ENCODE measurements around the gene PALLD. TPM values are rescaled to one million over a fixed set of nuclear protein-coding genes. Genes with fewer than 3 reads are reported as not detected.

Gene PALLD
- total and polyA plus RNA-seq, 2 of the 13 experiments (the other 11 are each of a cell fraction or from before 2014, with no cell fraction given) = 0.50 to 1.5 TPM

DNA sequence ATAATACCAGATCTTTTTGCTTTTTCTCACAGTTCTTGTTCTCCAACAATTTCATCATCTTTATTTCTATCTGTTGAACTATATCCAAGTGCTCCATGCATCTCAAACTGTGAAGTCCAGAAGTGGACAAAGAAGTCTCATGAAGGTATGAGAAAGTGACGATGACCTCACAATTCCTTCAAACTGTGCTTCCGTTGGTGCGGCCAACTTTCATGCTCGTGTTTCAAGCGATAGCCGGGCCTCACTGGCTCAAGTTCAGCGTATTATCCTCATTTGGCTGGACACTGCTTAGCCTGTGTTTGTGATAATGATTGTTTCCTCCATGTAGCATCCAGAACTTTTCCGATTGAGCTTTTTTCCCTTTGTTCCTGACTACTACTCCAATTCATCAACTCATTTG, 143.1 kb downstream of the PALLD start:
- Histone ChIP-seq H3K27me3 (ENCODE audit: control insufficient read depth in 1 of 2, insufficient read depth in 2 of 2, low read length in 2 of 2) (no peaks in the 10 kb centered on the region; a peak in 1 of 5 replicates), H3K79me2 (ENCODE audit: insufficient read depth, low read length) (no peaks in the 10 kb centered on the region)

DNA sequence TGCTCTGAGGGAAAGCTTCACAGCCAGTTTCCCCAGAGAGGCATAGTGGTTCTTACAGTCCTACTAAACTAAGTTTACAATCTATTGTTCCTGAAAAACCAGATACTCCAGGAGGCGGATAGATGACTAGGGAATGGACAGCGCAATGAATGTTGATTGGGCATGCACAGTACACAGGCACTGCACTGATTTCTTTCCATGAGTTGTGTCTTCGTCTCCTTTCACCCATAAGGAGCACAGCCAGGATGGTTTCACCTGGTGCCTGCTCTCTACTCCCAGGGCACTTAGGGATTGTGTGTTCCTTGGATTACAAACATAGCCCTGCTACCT, 144.9 kb downstream of the PALLD start:
- BruUV-seq (replicated peaks) = no TSS peak
- ATAC-seq (no peak), DNase-seq (ENCODE audit: low spot score) (no peak), FAIRE-seq (no peak)
- Histone ChIP-seq H3K9me3 (ENCODE audit: low read length) (no peaks in the 10 kb centered on the region), H3K4me3 (replicated peaks in 1 of 3; ENCODE audit: insufficient read depth in 1 of 3, low read depth in 2 of 3, low read length in 3 of 3) (no peak overlapping the region), H3K4me1 (ENCODE audit: insufficient read depth, low read length) (no peaks in the 10 kb centered on the region), H3K27ac (ENCODE audit: extremely low read length, insufficient read depth, low read length) (no peak overlapping the region), H4K20me1 (ENCODE audit: insufficient read depth, low read length) (no peaks in the 10 kb centered on the region), H3K27me3 (ENCODE audit: control insufficient read depth in 1 of 2, insufficient read depth in 2 of 2, low read length in 2 of 2) (no peaks in the 10 kb centered on the region; a peak in 1 of 5 replicates), H3K79me2 (ENCODE audit: insufficient read depth, low read length) (no peaks in the 10 kb centered on the region), H3K4me2 (ENCODE audit: low read depth, low read length) (no peak overlapping the region), H3K36me3 (replicated peaks in 1 of 2; ENCODE audit: control insufficient read depth in 1 of 2, insufficient read depth in 2 of 2, low read length in 2 of 2) (no peaks in the 10 kb centered on the region), H2AFZ (ENCODE audit: low read length) (no peak overlapping the region), H3K9ac (ENCODE audit: insufficient read depth, low read depth, low read length) (no peak overlapping the region)
- POLR2A ChIA-PET = no interaction called here
- in situ Hi-C loops (cut with HindIII; ENCODE audit: extremely low pct_ligation_motif_present, low pct_unique_long_range_greater_than_20kb) (no loop called here), intact Hi-C loops (cut with micrococcal nuclease; ENCODE audit: unreplicated experiment) (no loop called here)
- CTCF ChIA-PET (ENCODE audit: low intra/inter-chr PET ratio, low total read pairs) = no interaction called here
- 48% methylated on average over 3 of the region's 3 CpGs for WGBS (ENCODE audit: low lambda C conversion rate)
- no peak for TF ChIP-seq HES4 (CRISPR knock-in tag; IDR thresholded peaks at IDR 0.05; ENCODE audit: borderline replicate concordance)
- TF ChIP-seq NCOR1 (IDR thresholded peaks at IDR 0.05; ENCODE audit: borderline replicate concordance, low read length) = no peak
- TF ChIP-seq, protein P1, sequence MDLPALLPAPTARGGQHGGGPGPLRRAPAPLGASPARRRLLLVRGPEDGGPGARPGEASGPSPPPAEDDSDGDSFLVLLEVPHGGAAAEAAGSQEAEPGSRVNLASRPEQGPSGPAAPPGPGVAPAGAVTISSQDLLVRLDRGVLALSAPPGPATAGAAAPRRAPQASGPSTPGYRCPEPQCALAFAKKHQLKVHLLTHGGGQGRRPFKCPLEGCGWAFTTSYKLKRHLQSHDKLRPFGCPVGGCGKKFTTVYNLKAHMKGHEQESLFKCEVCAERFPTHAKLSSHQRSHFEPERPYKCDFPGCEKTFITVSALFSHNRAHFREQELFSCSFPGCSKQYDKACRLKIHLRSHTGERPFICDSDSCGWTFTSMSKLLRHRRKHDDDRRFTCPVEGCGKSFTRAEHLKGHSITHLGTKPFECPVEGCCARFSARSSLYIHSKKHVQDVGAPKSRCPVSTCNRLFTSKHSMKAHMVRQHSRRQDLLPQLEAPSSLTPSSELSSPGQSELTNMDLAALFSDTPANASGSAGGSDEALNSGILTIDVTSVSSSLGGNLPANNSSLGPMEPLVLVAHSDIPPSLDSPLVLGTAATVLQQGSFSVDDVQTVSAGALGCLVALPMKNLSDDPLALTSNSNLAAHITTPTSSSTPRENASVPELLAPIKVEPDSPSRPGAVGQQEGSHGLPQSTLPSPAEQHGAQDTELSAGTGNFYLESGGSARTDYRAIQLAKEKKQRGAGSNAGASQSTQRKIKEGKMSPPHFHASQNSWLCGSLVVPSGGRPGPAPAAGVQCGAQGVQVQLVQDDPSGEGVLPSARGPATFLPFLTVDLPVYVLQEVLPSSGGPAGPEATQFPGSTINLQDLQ (CRISPR knock-in tag; IDR thresholded peaks at IDR 0.05) = no peak
- TF ChIP-seq ZNF382 (CRISPR knock-in tag; IDR thresholded peaks at IDR 0.05; ENCODE audit: borderline replicate concordance) = no peak
- no peak for TF ChIP-seq SMARCE1 (IDR thresholded peaks at IDR 0.05; ENCODE audit: borderline replicate concordance)
- TF ChIP-seq SOX5 (CRISPR knock-in tag; IDR thresholded peaks at IDR 0.05; ENCODE audit: borderline replicate concordance) = no peak
- TF ChIP-seq ZNF577 (CRISPR knock-in tag; IDR thresholded peaks at IDR 0.05; ENCODE audit: borderline replicate concordance, low read depth) = no peak
- TF ChIP-seq ATF6 (CRISPR knock-in tag; conservative IDR thresholded peaks at IDR 0.05) = no peak
- TF ChIP-seq ZNF282 (IDR thresholded peaks at IDR 0.05; ENCODE audit: partially characterized antibody) = no peak
- TF ChIP-seq ZNF484 (CRISPR knock-in tag; IDR thresholded peaks at IDR 0.05; ENCODE audit: borderline replicate concordance, low read depth) = no peak
- no peak for TF ChIP-seq TBX3 (IDR thresholded peaks at IDR 0.05; ENCODE audit: borderline replicate concordance)
- no peak for TF ChIP-seq SIN3A (IDR thresholded peaks at IDR 0.05; ENCODE audit: borderline replicate concordance, low read depth, low read length)

More for the DNA sequence above, 143.1 kb downstream of the PALLD start:
- TF ChIP-seq ZNF644 (CRISPR knock-in tag; IDR thresholded peaks at IDR 0.05; ENCODE audit: low read depth) (no peak), ZNF792 (CRISPR knock-in tag; IDR thresholded peaks at IDR 0.05) (no peak), ZNF816 (CRISPR knock-in tag; IDR thresholded peaks at IDR 0.05; ENCODE audit: borderline replicate concordance) (no peak), HMG20A (CRISPR knock-in tag; IDR thresholded peaks at IDR 0.05; ENCODE audit: borderline replicate concordance) (no peak), PRPF4 (IDR thresholded peaks at IDR 0.05; ENCODE audit: low read depth, low read length, poor library complexity, severe bottlenecking) (no peak), ZNF777 (CRISPR knock-in tag; IDR thresholded peaks at IDR 0.05) (no peak)
- Histone ChIP-seq H3K9ac (ENCODE audit: insufficient read depth, low read depth, low read length) (no peak overlapping the region), H3K4me2 (ENCODE audit: low read depth, low read length) (no peak overlapping the region), H2AFZ (ENCODE audit: low read length) (no peak overlapping the region), H3K27ac (ENCODE audit: extremely low read length, insufficient read depth, low read length) (no peak overlapping the region), H3K9me3 (ENCODE audit: low read length) (no peaks in the 10 kb centered on the region), H3K36me3 (replicated peaks in 1 of 2; ENCODE audit: control insufficient read depth in 1 of 2, insufficient read depth in 2 of 2, low read length in 2 of 2) (no peaks in the 10 kb centered on the region), H4K20me1 (ENCODE audit: insufficient read depth, low read length) (no peaks in the 10 kb centered on the region), H3K4me1 (ENCODE audit: insufficient read depth, low read length) (no peaks in the 10 kb centered on the region), H3K4me3 (replicated peaks in 1 of 3; ENCODE audit: insufficient read depth in 1 of 3, low read depth in 2 of 3, low read length in 3 of 3) (no peak overlapping the region)
- DNase-seq (ENCODE audit: low spot score) = no peak
- FAIRE-seq = no peak
- ChIA-PET POLR2A (no interaction called here), CTCF (ENCODE audit: low intra/inter-chr PET ratio, low total read pairs) (no interaction called here)
- 41% methylated on average over 8 of the region's 8 CpGs for WGBS (ENCODE audit: low lambda C conversion rate)
- in situ Hi-C loops (cut with HindIII; ENCODE audit: extremely low pct_ligation_motif_present, low pct_unique_long_range_greater_than_20kb) (no loop called here), intact Hi-C loops (cut with micrococcal nuclease; ENCODE audit: unreplicated experiment) (no loop called here)
- no TSS peak for BruUV-seq (replicated peaks)
- no peak for ATAC-seq
